Transverse colon (tissue), 4 donors: ENCODE data around the gene SSPN.

ENCODE experiments used
- POLR2A ChIP-seq: fragments of 450-650 bp; IDR thresholded peaks from one replicate; pipeline ENCODE4 v1.6.1; 2016; ENCODE audit warnings: antibody characterized with exemption, mild to moderate bottlenecking, moderate library complexity
- POLR2AphosphoS5 ChIP-seq, 3 donors: sonication (generic); formaldehyde crosslinking; IDR thresholded peaks; one replicate each; pipeline ENCODE4 v1.6.1; 2016; ENCODE audit warnings: antibody characterized with exemption in 3 of 3
- TF ChIP-seq, protein P1 (sequence below), 5 experiments: fragments of 200-600 bp in 3 of 5; fragments of 450-650 bp in 2 of 5; sonication (generic) in 3 of 5; IDR thresholded peaks; 1 replicate in 2 of 5; 2 replicates in 3 of 5; pipeline ENCODE4 v1.5.1; 2016 to 2017; ENCODE audit warnings: antibody characterized with exemption in 5 of 5, inconsistent platforms in 3 of 5, mild to moderate bottlenecking in 2 of 5, moderate library complexity in 1 of 5

DNA sequence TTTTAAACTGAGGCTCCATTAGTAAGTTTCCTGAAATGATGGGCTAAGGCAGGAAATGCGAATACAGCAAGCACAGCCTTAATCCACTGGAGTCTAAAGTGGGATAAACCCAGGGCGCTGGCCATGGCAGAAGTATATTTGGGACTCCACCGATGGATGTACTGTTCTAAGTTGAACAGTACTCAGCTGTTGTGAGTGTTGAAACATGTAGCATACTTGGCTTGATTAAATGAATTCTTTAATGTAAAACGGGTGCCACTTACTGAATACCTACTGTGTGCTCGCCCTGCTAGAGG lies 996 bp downstream of the SSPN start:
- TF ChIP-seq, protein P1, sequence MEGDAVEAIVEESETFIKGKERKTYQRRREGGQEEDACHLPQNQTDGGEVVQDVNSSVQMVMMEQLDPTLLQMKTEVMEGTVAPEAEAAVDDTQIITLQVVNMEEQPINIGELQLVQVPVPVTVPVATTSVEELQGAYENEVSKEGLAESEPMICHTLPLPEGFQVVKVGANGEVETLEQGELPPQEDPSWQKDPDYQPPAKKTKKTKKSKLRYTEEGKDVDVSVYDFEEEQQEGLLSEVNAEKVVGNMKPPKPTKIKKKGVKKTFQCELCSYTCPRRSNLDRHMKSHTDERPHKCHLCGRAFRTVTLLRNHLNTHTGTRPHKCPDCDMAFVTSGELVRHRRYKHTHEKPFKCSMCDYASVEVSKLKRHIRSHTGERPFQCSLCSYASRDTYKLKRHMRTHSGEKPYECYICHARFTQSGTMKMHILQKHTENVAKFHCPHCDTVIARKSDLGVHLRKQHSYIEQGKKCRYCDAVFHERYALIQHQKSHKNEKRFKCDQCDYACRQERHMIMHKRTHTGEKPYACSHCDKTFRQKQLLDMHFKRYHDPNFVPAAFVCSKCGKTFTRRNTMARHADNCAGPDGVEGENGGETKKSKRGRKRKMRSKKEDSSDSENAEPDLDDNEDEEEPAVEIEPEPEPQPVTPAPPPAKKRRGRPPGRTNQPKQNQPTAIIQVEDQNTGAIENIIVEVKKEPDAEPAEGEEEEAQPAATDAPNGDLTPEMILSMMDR (IDR thresholded peaks at IDR 0.05), result no peak
- TF ChIP-seq POLR2A (no peak), POLR2AphosphoS5 (IDR thresholded peaks at IDR 0.05) (no peak)
